Left renal cortex interstitium (tissue), 4 donors: ENCODE measurements around the gene TMEM51. TPM values are rescaled to one million over a fixed set of nuclear protein-coding genes. Genes with fewer than 3 reads are reported as not detected.
"Not testable (repeated sequence)": the region's sequence is repeated elsewhere in the genome, so short reads cannot be mapped to it uniquely, and the experiment has no call there.

Experiments
- DNase-seq, 4 donors: peaks; one replicate each; pipeline ENCODE4 v3.0.0-alpha.2; 2013; ENCODE audit warnings: low read depth in 4 of 4, low spot score in 2 of 4, missing footprints in 1 of 4
- polyA plus RNA-seq, 4 donors: library from polyadenylated mRNA; unstranded; fragments of 120-200 nt; gene quantifications; one replicate each; pipeline ENCODE4 v1.2.1, GENCODE V29; 2013; ENCODE audit not compliant: insufficient read length in 4 of 4

Gene TMEM51
- polyA plus RNA-seq, 4 donors: 19.1 to 25.7 (median 20.5) TPM

DNA sequence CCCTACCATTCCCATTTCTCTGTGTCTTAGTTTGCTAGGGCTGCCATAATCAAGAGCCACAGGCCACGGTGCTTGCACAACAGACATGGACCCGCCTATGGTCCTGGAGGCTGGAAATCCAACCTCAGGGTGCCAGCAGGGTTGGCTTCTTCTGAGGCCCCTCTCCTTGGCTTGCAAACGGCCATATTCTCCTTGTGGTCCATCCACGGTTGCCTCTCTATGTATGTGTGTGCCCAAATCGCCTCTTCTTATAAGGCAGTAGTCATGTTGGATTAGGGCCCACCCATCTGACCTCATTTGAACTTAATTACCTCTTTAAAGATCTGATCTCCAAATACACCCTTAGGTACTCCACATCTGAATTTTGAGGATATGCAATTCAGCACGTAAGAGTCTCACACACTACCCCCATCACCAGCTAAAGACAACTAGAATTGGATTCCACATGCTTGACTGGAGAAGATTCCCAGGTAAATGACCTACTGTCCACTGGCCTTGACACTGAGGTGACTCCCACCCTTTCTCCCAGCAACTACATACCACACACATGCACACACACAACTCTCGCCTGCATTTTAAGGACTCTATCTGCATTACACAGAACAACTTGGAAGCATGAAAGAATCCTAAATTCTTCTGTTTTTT, 28.3 kb upstream of the TMEM51 start:
- no peak for DNase-seq

DNA sequence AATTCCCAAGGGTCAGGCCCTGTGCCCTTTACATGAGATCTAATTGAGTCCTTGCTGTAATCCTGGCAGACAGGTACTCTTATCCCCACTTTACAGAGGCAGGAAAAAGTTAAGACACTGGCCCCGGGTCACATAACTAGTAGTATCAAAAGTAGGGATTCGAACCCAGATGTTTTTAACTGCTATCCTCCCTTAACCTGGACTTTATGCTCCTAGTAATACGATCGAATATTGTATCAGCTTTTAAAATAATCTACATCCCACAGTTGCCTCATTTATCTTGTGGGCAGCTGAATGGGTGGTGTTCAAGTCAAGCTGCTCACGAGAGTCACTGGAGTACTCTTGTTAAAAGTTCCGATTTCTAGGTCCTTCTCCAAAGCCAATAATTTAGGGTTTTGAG, 25.5 kb upstream of the TMEM51 start:
- DNase-seq: no peak

DNA sequence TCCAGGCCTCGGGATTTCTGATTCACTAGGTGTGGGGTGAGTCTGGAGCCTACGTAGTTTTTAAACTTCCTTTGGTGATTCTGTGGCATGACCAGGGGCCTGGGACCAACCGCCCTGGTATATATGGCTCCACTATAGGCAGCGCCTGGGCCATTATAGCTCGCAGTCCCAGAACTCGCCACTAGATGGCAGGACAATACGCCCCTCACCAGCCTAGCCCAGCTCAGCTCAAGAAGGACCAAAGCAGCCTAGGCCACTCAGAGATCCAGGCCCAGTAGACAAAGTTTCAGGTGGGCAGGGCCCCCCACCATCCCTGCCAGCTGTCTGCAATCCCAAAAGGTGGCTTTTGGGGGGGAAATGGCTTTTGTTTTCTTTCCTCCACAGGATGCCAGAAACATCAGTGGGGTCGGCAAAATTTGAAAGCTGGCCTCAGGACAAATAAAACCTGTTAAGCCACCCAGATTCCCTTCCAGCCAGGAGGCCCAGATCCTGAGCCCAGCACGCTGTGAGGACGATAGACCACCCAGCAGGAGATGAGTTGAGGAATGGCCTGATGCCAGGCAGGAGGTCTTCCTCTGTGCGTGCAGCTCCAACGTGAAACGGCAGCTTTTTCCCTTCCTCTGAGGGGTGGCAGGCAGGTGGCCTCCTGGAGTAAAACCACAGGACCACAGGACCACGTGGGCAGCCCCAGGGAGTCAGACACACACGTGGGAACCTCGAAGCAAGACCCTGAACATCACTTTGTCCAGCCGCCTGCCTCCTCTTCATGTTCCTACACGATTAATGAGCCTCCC, 24.8 kb upstream of the TMEM51 start:
- peak in 3 of 4 donors; percentile 45 to 66 (median 51) for DNase-seq

DNA sequence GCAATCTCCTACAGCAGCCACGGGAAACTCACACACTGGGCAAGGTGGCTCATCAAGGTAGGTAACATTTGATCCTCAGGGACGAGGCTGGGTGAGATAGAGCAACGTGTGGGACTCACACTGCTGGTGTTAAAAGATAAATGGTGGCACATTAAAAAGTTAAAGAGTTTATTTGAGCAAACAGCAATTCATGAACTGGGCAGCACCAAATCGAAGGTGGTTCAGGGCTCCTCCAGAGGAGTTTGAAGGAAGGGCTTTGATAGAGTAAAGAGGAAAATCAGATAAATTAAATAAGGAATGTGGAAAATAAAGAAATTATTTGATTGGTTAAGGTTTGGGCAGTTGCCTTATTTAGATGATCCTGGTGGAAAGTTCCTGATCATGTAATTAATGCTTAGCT, 23.6 kb upstream of the TMEM51 start:
- no peak for DNase-seq

DNA sequence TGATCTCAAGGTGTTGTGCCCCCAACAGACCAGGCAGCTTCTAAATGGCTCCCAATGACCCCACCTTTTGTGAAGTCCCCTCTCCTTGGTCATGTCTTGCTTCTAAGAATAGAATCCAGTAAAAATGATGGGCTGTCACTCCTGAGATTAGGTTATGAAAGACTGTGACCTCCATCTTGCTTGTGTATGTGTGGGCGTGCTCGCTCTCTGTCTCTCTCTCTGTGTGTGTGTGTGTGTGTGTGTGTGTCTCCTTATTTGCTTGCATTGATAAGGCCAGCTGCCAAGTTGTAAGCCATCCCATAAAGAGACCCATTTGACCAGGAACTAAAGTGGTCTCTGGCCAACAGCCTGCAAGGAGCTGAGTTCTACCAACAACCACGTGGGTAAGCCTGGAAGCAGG, 22.9 kb upstream of the TMEM51 start:
- no peak for DNase-seq

DNA sequence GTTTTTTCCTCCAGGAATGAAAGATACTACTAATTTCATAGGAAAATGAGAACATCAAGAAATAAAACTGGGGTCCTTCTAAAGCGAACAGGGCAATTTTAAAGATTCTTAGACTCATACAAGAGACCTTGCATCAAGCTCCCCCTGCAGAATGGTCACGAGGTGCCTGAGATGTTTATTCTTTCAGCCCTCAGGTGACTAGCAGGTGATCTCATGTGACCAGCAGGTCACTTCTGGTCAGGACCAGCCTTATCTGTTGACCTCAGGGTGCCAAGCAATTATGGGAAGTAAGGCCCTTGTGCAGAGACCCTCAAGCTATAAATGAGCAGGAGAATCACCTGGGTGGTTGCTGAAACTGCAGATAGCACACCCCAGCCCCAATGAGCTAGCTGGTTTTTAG, 20.6 kb upstream of the TMEM51 start:
- no peak for DNase-seq

DNA sequence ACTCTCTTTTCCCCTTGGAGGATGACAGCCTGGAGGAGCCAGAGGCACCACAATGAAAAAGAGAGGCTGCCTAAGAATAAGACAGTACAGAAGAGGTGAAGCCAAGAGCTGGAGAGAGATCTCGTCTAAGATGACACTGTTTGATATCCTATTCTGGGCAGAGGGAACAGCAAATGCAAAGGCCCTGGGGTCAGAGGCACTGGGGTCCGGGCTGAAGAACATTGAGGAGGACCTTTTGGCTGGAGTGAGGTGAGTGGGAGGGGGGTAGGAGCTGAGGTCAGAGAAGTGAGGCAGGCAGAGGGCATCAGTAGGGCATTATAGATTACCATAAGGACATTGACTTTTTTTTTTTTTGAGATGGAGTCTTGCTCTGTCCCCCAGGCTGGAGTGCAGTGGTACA, 19.3 kb upstream of the TMEM51 start:
- no peak for DNase-seq

DNA sequence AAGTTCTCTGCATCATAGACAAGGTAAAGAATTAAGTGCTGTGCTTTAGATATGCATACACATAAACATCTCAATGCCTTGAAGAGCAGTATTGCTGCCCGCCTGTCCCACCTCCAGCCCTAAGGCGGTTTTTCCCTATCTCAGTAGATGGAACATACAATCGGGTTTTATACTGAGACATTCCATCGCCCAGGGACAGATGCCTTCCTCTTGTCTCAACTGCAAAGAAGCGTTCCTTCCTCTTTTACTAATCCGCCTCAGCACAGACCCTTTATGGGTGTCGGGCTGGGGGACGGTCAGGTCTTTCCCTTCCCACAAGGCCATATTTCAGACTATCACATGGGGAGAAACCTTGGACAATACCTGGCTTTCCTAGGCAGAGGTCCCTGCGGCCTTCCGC, 17.9 kb upstream of the TMEM51 start:
- DNase-seq: not testable (repeated sequence)

DNA sequence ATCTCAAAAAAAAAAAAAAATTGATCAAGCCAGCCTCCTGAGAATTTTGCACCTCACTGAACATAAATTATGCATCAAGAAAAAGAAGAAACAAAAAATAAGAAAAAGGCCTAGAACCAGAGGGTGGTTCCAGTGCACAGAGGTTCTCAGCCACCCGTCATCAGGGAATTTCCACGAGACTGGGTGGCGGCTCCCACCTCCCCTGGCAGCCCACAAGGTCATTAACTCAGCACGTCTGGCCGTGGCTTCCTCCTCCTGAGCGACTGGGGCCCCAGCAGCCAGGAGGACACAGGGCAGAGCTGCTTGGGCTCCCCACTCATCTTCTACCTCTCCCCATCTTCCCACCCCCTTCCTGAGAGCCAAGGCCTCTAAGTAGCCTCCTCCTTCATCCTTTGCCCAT, 15.7 kb upstream of the TMEM51 start:
- no peak for DNase-seq

DNA sequence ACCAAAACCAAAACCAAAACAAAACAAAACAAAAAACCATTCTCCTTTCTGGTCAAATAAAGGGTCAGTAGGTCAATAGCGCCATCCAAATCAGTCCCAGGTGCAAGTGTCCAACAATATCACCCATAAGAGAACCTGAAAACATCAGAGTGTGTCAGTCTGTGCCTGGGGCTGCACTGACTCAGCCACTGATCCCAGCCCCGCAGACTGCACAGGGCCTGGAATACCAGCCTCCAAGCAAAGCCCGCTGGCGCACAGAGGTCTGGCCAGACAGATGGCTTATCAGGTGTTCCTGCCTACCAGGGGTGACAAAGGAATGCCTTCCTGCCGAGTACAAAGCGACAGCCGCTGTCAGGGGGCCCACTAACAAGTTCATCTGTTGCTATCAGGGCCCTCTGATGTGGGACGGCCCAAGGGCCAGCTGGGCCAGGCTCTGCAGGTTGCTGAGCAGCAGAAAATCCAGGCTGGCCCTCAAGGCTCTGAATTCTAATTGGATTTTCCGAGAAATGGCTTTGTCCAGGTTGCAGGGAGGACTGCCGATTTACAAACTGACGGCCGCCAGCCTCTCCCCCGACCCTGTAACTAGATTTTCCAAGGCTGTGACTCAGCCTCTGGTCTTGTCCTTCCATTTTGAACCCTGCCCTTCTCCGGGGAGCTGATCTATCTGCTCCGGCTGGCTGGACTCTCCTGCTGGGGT, 13.7 kb upstream of the TMEM51 start:
- no peak for DNase-seq

DNA sequence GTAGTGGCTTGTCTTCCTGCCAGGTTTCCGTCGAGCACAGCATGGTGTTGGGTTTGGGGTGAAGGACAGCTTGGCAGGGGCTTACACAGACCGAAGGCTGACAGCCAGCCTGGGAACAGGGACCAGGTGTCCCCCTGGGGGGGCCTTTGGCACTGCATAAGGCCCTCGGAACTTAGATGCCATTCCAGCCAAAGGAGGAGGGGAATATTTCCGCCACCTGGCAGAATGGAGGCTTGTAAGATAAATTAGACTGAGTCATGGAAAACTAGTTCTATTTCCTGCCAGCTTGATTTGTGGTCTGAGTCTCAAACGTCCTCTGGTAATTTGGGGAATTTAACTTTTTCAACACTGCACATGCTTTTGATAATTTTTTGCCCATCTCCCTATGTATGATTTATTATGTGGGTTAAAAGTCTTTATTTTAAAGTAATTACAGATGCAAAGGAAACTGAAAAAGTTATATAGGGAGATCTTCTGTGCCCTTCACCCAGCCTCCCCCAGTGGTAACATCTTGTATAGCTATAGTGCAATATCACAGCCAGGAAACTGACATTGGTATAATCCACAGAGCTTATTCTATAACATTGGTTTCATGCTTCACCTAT, 11.5 kb upstream of the TMEM51 start:
- DNase-seq: peak in 1 of 4 donors; percentile 24

DNA sequence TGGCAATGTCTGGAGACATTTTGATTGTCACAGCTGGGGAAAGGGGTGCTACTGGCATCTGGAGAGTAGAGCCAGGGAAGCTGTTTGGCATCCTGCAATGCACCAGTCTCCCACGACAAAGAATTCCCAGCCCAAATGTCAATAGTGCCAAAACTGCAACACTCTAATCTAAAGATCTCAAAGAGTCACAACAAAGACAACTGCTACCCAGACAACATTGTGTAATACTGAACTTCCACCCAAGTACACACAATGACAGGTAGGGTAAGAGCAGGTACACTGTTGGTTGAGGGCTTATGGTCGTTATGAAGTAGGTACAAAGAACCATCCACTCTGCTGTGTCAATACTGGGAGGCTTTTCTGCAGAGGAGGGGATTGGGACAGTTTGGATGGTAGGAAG, 8.2 kb upstream of the TMEM51 start:
- DNase-seq: no peak

DNA sequence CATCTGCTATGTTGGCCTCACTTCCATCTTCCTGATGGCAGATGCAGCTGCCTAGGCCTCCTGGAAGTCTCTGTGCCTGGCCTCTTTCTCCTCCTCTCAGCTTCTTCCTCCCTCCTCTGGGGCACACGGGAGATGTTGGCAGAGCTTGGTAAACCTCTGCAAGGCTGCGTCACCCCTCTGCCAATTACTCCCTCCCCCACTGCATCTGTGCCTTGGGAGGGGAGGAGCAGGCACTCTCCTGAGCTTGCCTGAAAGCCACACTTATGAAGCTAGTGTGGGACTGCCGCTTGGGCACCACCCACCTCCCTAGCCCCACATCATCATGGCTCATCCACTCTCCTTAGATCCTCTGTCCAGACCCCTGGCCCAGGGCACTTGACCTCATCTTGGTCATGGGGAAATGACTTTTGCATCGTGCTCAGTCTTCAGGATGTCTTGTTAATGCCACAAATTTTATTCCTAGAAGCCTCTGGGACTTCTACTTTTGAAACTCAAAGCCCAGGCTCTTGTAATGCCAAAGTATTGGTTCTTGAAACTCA, 7.3 kb upstream of the TMEM51 start:
- DNase-seq: no peak

DNA sequence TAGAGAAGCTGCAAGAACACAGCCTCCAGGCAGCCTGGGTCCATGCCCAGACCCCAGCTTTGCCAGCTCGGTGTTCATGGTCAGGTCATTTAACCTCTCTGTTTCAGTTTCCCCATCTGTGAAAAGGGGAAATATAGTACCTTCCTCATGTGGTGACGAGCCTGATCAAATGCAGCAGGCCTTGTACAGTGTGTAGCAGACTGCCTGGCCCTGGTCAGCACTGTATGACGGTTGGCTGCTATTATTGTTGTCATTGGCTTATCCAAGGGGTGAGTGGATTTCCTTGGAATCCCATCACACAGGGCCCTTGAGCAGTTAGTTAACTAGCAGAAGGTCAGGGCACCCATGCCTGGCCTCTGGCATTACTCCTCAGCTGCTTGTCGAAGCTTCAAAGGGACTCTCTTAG, 6.6 kb upstream of the TMEM51 start:
- DNase-seq: no peak

DNA sequence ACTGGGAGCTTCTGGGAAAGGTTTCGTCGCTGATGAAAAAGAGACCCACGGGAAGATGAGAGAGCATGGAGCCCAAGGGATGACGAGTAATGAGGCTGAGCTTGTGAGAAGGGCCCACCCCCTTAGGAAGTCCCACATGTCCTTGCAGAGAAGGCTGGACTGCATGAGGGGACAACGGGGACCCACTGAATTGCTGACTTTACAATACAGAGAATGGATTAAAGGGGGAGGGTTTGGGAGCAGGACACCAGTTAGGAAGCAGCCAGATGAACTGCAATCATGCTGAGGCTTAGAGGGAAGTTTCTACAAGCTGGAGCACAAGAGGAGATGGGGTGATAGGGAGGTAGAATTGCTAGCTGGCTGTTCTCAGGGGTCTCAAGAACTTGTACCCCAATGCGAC, 5.5 kb upstream of the TMEM51 start:
- DNase-seq: no peak

DNA sequence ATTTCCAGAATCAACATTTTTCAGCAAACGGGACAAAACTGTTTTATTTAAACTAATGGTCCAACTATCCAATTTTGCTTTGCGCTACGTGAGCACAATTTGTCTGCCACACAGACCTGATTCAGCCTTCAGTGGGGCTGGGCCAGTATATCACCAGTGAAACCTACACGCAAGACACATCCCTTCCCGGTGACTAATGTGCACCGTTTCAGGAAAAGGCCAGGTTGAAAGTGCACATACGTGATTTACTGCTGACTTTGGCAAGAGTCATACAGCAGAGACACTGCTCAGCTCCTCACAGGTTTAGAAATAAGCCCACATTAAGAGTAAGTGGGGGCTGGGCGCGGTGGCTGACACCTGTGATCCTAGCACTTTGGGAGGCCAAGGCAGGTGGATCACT, 5.1 kb upstream of the TMEM51 start:
- DNase-seq: no peak

DNA sequence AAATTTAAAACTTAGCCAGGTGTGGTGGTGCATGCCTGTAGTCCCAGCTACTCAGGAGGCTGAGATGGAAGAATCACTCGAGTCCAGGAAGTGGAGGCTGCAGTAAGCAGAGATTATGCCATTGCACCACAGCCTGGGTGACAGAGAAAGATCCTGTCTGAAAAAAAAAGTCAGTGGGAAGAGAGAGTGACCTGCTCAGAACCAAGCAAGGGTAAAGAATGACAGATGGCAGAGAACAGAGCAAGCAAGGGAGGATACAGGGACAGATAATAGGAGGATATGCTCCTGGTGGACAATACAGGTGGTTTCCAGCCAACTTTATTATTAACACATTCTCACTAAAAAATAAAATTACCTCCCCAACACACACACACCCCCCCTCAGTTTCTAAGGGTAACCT, 4.6 kb upstream of the TMEM51 start:
- DNase-seq: no peak

DNA sequence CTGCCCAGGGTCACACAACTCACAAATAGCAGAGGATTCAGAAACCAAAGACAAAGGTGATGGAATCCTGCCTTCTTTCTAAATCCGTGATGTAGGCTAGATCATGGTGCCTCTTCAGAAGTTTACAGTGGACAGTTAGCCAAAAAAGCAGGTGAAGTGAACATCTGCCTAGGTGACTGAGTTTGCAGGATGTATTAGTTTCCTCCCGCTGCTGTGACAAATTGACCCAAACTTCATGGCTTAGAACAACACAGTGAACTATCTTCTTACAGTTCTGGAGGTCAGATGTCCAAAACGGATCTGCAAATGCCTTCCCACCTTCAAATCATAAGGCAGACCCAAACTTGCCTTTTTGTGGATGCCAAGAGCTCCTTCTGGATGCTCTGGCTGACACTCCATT, 3.2 kb upstream of the TMEM51 start:
- no peak for DNase-seq

DNA sequence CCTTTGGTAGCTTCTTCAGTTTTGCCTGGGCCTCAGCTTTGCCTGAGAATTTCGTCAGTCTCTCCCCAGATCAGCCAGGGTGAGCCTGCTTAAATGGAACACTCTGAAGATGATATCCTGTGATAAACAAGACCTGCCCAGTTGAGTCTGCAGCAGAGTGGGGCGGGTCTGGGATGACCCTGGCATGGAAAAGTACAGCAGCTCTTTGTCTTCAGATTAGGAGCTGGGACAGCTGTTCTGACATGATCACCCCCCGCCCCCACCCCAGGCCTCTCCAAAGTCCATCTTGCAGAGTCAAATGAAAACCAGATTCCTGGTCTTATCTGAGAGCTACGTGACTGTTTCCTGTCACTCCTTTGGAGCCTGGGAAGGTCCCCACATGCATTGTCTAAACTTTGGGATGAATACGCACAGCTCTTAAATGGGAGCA, 2.2 kb upstream of the TMEM51 start:
- DNase-seq: no peak

DNA sequence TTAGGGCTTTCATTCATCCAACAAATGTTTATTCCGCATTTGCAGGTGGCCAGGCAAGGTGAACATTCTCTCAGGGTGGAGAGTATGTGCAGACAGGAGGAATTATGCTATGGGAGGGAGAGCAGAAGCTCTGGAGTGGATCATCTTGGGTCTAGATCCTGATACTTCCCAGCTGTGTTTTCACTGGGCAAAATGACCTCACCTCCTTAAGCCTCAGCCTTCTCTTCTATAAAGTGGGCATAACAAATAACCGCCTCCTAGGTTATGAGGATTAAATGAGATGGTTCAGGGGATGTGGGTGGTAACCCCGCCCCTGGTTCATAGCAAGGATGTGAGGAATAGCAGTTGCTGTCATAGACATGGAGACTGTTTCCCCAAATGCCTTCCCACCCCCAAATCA, 1.7 kb upstream of the TMEM51 start:
- no peak for DNase-seq
